Measurements from ENCODE around the gene AMH.
A peak's percentile ranks its signal among the peaks of the same experiment; 100 is the strongest.
"Not testable (repeated sequence)": the region's sequence is repeated elsewhere in the genome, so short reads cannot be mapped to it uniquely, and the experiment has no call there.

AMH gene

DNA sequence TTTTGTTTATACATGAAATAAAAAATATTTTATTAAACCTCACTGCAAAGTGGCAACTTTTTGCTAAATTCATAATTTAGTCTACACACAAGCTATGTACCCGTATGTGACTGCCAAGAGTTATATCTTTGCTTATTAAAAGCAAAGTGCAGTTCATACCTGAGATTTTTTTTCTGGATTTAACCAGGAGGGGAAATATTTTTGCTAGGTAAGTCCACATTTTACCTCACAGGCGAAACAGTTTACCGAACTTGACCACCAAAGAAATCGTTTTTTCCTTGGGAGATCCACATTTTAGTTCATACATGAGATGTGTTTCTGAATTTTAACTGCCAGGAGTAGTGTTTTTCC, 19.3 kb downstream of the AMH start:
- no peak for DNase-seq (ENCODE audit: extremely low read depth in 1 of 2, low read depth in 1 of 2)

DNA sequence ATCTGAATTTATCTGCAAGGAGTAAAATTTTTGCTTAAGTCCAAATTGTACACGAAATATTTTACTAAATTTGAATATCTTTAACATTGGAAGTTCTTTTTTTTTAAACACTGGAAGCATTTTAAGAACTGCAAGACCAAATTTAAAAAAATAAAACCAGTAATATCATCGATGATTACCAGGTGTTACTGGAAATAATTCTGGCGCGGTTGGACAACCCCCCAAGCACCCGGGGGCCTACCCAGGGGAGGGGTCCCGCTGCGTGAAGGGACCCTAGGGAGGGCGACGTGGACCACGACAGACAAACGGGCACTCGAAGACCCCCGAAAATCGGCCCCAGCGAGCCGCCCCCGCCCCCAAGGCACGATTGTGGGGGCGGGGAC, 19.7 kb downstream of the AMH start:
- no peak for DNase-seq (ENCODE audit: extremely low read depth in 1 of 2, low read depth in 1 of 2)

DNA sequence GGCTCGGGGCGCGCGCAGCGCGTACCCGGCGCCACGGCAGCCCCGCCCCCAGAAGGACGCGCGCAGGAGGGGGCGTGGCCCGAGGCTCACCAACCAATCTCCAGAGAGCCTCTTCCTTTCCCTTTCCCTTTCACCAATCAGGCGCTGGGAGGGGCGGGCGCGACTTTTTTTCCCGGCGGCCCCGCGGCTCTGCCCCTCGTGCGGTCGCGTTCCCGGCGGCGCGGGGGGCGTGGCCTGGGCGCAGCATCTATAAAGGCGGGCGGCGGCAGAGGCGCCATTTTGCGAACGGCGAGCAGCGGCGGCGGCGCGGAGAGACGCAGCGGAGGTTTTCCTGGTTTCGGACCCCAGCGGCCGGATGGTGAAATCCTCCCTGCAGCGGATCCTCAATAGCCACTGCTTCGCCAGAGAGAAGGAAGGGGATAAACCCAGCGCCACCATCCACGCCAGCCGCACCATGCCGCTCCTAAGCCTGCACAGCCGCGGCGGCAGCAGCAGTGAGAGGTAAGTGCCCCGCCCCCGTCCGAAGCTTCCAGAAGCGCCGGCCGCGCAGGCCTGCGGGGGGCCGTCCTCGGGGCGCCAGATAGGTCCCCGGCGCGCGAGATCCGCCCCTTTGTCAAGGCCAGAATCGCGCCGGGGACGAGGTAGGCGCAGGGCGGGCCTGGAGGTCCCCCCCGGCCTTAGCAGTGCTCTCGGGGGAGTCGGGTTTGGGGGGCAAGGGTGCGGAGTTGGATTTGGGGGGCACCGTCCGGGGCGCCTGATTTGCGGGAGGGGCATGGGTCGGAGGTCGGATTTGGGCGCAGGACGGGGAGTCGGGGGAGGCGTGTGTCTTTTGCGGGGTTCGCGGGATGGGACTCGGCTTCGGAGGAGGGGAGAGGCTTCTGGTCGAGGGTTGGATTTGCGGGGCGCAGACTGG, 20.4 kb downstream of the AMH start:
- DNase-seq (ENCODE audit: extremely low read depth in 1 of 2, low read depth in 1 of 2) = peak; percentile 97 to 98

DNA sequence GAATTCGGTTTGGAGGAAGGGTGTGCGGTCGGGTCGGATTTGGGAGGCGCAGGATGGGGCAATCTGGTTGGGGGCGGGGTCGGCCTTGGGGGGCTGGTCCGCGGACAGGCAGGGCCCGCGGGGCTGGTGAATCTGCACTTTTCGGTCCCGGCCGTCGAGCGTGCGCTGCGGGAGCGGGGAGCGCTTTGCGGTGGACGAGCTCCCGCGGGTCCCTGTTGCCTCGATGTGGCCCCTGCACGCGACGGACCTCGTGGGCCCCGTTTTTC, 21.0 kb downstream of the AMH start:
- no peak for DNase-seq (ENCODE audit: extremely low read depth in 1 of 2, low read depth in 1 of 2)

DNA sequence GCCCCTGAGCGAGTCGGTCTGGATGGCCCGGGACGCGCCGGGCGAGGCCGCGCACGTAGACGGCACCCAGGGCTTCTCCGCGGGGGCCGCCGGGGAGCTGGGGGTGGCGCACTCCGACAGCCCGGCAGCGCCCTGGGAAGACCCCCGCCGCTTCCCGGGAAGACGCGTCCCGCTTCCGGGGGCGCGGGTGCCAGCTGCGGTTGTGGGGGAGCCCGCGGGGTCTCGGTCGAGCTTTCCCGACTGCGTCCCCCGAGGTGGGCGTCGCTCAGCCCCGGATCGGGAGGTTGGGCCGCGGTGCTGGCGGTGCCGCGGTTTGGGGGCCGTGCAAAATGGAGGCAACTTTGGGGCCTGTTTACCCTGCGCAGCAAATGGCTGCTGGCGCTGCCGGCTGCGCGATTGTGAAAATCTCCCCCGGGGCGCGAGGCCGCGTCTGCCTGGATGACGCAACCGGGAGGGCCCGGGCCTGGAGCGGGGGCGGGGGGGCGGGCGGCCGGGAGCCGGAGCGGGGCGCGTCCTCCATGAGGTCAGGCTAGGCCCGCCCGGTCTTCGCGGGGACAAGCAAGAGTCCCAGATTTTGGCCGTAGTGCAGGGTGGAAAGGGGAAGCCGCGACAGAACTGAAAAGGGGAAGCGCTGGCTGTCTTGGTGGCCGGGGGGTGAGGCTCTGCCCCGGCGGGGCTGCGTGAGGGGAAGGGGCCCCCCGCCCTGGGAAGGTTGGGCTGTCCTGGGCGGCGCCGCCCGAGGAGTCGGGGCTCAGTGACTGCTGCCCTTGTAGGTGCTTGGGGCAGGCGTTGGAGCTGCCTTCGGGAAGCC, 21.5 kb downstream of the AMH start:
- peak; percentile 36 to 55 for DNase-seq (ENCODE audit: extremely low read depth in 1 of 2, low read depth in 1 of 2)

DNA sequence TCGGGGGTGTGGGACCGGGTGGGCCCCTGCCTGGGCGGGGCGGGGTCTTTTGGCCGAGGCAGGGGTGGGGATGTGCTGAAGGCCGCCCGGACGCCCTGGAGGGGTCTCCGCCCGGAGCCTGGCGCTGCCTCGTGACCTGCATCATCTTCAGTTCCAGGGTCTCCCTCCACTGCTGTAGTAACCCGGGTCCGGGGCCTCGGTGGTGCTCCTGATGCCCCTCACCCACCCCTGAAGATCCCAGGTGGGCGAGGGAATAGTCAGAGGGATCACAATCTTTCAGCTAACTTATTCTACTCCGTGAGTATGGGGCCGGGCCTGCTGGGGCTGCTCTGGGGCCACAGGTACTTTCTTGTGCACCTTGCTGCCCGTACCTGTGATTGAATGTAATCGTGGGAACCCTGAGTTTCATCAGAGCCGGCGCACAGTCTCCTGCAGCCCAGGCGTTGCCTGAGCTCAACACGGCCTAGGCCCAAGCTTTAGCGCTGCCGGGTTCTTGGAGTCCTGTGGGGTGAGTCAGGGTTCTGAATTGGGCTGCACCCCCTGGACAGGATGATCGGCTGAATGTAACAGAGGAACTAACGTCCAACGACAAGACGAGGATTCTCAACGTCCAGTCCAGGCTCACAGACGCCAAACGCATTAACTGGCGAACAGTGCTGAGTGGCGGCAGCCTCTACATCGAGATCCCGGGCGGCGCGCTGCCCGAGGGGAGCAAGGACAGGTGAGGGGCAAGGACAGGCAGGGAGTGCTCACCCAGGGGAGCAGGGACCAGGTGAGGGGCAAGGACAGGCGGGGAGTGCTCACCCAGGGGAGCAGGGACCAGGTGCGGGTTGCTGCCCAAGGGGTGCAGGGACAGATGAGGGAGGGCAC, 22.3 kb downstream of the AMH start:
- no peak for DNase-seq (ENCODE audit: extremely low read depth in 1 of 2, low read depth in 1 of 2)

DNA sequence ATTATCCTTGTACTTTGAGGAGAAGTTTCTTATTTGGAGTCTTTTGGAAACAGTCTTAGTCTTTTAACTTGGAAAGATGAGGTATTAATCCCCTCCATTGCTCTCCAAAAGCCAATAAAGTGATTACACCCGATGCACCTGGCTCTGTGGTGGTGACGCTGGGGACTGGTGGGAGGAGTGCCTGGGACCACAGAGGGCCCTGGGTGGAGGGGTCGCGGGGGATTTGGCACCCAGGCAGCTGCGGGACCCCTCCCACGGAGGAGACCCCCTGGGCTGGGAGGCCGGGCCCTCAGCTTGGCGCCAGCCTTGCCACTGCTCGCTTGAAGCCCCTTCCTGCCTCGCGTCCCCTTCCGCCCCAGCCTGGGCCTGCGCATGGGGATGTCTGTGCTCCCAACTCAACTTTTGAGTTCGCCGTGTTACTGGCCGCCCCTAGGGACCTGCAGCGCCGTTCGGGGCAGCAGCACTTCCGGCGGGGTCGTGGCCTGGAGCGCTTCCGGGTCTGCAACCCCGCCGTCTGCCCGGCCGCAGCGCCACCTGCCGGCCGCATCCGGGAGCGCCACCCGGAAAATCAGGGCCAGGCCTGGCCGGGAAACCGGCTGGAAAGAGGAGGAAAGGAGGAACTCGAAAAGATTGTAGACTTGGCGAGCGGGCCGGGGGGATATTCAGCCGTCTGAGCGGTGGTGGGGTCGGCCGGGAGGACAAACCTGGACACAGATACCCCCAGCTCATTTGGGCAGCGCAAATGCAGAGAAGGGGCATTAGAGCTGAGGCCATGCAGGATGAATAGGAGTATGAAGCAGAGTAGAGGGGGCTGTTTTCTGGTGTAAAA, 24.4 kb downstream of the AMH start:
- DNase-seq (ENCODE audit: extremely low read depth in 1 of 2, low read depth in 1 of 2) = peak in 1 of 2 donors; percentile 65

DNA sequence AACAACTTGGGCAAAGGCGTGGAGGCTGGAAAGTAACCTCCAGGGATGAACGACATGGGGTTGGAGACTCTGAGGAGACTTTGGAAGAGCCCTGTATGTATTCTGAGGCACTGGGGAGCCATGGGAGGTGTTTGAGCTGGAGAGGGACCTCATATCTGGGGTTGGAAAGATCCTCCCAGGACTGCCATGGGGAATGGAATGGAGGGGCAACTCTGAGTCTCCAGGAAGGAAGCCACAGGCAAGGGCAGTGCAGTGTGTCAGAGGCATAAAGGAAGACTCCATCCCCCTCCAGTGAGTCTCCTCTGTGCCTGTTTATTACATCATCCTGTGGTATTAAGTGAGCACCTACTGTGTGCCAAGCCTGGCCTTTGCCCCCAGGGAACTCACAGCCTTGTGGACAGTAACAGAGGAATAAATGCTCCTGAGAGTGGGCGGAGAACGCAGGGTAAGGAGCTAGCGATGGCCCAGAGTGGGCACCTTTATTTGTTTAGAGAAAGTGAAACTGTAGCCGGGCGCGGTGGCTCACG, 25.1 kb downstream of the AMH start:
- DNase-seq (ENCODE audit: extremely low read depth in 1 of 2, low read depth in 1 of 2) = no peak

DNA sequence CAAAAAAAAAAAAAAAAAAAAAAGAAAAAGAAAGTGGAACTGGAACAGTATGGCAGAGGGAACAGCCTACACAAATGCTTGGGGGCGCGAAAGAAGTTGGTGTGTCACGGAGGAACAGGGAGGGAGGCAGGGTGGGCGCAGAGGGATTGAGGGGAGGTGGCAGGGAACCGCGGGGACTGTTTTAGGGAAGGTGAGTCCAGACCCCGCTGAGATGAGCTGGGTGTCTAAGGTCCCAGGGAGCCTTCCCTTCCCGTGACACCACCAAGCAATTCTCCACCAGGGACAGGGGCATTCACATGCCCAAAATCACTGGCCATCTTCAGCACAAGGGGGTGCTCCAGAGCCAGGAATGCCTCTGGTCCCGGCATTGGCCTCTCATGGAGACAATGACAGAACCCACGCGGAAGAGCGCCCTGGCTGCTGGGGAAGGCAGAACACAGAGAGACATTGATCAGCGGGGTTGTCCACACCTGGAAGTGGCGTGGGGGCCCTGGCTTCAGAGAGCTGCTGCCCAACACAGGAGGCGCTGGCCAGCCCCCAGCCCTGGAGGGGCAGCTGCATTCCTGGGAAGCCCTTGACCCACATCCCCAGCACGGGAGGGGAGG, 25.9 kb downstream of the AMH start:
- no peak for DNase-seq (ENCODE audit: extremely low read depth in 1 of 2, low read depth in 1 of 2)

DNA sequence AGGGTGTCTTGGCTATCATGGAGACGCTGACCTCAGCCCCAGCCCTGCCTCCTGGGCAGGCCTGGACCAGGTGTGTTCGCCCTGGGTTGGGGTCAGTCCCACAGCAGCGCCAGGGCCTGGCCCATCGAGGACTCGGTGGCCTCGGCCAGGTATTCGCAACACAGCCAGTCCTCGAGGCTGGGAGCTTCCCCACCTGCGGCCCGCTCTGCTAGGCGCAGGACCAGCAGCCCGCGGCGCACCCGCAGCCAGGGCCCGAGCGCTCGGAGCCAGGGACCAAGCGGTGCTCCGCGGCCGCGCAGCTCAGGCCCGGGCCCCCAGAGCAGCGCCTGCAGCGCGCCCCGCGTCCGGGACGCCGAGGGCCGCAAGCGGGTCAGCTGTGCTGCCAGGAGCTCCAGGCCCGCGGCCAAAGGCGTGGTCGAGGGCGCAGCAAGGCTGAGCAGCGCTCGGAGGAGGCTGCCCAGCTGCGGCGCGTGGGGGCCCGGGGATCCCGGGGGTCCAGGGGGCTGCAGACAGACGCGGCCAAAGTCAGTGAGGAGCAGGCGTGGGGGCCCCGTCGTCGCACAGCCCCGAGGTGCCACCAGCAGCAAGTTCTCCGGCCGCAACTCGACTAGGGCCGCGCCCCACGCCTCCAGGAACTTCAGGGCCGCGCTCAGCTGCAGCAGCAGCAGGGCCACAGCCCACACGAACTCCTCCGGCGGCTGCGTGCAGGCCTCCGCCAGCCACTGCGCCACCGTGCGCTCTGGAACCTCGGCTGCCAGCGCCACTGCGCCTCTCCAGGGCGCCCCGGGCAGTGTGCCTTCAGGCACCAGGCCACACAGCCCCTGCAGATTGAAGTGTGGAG, 26.7 kb downstream of the AMH start:
- no peak for DNase-seq (ENCODE audit: extremely low read depth in 1 of 2, low read depth in 1 of 2)

DNA sequence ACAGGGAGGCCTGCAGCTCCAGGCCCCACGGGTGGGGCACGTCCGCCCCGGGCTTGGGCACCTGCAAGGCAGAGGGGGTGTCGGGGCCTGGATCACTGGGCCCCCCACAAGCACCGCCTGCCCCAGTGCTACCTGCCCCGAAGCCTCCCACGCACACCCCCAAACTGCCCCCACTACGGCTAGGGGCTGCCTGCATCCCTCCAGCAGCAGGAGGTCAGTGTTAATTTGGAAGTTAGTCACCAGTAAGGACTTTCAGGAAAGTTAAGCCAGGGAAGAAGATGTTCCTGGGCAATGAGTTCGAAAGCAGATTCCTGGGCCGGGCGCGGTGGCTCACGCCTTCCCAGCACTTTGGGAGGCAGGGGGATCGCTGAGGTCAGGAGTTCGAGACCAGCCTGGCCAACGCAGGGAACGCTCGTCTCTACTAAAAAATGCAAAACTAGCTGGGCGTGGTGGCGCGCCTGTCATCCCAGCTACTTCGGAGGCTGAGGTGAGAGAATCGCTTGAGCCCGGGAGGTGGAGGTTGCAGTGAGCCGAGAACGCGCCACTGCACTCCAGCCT, 27.4 kb downstream of the AMH start:
- no peak for DNase-seq (ENCODE audit: extremely low read depth in 1 of 2, low read depth in 1 of 2)

DNA sequence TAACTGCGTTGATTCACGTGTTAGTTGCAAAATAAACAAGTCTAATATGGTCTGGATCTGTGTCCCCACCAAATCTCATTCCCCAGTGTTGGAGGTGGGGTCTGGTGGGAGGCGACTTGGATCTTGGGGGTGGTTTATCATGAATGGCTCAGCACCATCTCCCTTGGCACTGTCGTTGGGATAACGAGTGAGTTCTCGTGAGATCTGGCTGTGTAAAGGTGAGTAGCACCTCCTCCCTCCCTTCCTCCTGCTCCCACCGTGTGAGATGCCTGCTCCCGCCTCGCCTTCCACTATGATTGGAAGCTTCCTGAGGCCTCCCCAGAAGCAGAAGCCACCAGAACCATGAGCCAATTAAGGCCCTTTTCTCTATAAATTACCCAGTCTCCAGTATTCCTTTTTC, 28.0 kb downstream of the AMH start:
- no peak for DNase-seq (ENCODE audit: extremely low read depth in 1 of 2, low read depth in 1 of 2)

DNA sequence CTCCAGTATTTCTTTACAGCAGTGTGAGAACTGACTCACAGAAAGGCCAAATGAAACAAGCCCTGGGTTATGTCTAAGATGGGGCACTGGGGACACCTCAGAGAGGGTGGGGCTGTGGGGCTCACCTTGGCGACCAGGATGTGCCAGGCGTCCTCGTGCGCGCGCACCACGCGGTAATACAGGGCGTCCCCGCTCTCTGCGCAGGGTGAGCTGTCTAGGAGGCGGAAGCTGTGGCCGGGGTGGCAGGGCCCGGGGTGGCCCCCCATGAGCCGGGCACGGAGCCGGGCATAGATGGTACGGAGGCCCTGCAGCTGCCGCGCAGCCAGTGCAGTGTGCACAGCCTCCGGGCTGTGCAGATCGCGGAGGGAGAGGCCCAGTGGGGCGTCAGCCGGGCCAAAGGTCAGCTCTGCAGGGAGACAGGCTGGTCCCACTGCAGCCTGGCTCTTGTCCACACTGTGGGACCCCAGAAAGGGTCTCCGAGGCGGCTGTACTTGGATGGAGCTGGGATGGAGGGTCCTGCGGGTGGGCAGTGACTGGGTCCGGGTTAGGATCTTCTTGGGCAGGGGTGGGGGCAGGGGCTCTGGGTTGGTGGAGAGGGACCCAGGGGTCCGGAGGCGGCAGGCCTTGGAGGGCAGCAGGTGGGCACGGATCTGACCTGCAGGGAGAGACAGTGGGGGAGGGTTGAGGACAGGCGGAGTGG, 29.5 kb downstream of the AMH start:
- DNase-seq (ENCODE audit: extremely low read depth in 1 of 2, low read depth in 1 of 2) = no peak

DNA sequence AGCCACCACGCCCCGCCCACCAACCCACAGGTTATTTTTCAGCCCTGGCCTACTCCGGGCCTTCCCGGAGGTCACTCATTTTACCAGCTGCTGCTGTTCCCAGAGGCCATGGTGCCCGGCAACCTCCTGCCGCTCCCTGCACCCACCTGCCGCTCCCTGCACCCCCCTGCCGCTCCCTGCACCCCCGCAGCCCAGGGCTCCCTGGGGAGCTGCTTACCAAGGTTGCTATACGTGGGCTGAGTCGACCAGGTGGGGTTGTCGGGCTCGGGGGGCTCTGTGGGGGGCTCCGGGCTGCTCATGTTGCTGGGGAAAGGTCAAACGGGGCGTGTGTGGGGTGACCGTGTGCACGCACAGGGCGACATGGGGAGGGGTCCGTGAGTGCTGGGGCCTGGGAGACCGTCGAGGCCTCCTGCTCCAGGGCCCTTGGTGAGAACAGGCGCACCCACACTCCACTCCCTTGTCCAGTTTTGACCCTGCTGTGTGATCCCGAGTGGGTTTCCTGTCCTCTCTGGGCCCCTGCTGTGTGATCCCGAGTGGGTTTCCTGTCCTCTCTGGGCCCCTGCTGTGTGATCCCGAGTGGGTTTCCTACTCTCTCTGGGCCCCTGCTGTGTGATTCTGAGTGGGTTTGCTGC, 31.6 kb downstream of the AMH start:
- DNase-seq (ENCODE audit: extremely low read depth in 1 of 2, low read depth in 1 of 2) = no peak

DNA sequence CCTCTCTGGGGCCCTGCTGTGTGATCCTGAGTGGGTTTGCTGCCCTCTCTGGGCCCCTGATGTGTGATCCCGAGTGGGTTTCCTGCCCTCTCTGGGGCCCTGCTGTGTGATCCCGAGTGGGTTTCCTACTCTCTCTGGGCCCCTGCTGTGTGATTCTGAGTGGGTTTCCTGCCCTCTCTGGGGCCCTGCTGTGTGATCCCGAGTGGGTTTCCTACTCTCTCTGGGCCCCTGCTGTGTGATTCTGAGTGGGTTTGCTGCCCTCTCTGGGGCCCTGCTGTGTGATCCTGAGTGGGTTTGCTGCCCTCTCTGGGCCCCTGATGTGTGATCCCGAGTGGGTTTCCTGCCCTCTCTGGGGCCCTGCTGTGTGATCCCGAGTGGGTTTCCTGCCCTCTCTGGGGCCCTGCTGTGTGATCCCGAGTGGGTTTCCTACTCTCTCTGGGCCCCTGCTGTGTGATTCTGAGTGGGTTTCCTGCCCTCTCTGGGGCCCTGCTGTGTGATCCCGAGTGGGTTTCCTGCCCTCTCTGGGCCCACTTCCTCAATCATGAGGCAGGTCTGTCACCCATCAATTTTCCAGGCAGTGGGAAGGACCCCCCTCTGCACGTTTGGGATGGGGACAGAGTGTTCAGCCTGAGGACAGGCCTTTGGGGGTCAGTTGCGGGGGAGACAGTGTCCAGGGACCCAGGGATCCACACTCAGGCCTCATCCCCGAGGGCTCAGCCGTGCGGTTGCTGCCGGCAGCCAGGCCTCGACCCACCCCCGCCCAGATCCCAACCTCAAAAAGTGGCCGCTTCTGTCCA, 32.3 kb downstream of the AMH start:
- not testable (repeated sequence) for DNase-seq (ENCODE audit: extremely low read depth in 1 of 2, low read depth in 1 of 2)

DNA sequence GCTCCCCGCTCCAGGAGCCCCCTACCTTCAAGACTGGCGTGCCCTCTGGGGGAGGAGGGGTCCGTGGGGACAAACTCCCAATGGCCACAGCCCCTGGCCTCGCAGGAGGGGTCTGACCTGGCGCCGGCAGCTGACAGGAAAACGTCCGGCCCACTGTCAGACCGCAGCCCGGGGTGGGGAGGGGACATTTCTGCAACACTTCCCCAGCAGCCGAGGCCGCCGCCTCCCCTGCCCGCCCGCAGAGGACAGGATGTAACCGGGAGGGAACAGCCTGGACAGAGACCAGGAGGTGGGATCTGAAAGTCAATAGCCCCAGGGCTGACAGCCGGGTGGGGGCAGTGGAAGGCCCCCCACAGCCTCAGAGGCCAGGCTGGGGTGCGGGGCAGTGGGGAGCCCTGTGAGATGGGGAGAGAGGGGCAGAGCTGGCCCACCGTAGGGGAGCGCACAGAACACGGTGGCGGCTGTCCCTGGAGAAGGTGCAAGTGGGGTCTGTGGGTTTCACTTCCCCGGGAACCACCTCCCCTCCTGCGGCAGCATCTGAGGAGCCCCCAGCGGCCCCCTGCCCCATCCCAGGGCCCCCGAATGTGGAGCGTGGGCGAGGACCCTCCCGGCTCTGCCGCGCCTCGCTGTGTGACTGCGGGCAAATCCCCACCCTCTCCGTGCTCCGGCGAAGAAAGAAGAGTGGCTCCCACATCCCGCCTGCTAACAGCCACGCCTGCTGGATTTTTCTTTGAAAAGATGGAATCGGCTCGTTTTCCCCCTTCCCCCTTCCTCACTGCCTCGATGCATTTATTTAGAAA, 33.1 kb downstream of the AMH start, which contains the start of gene PEAK3:
Gene PEAK3 (minus strand): TSS at position 114 of the 800 bp plus-strand sequence. CDS start 1,244 bp downstream, outside the sequence.
- no peak for DNase-seq (ENCODE audit: extremely low read depth in 1 of 2, low read depth in 1 of 2)

Measured in activated CD8-positive, alpha-beta memory T cell treated with anti-CD3 and anti-CD28 coated beads for 1 hour (primary cell).